Activated CD8-positive, alpha-beta memory T cell treated with anti-CD3 and anti-CD28 coated beads, Interleukin-2, amount 50 U/mL, for 4 hours (primary cell): ENCODE measurements around the gene MFF.
"Not testable (repeated sequence)": the region's sequence is repeated elsewhere in the genome, so short reads cannot be mapped to it uniquely, and the experiment has no call there.

Experiments
- DNase-seq: peaks from one replicate; pipeline ENCODE4 v3.0.0-alpha.2; 2020

MFF gene

DNA sequence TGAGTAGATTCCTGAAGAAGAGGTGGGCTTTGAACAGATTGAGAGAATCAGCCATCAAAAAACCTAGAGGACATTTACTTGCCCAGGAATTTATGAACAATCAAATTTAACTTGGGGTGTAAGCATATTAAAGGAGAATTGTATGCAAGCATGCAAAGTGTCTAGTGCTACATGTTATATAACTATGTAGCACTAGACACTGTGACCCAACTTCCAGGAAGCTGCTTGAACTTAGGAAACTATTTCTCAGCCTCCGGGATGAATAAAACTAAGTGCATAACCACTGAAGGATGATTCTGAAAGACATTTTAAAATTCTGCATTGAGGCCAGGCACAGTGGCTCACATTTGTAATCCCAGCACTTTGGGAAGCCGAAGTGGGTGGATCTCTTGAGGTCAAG, 12.4 kb downstream of the MFF start:
- DNase-seq = no peak

DNA sequence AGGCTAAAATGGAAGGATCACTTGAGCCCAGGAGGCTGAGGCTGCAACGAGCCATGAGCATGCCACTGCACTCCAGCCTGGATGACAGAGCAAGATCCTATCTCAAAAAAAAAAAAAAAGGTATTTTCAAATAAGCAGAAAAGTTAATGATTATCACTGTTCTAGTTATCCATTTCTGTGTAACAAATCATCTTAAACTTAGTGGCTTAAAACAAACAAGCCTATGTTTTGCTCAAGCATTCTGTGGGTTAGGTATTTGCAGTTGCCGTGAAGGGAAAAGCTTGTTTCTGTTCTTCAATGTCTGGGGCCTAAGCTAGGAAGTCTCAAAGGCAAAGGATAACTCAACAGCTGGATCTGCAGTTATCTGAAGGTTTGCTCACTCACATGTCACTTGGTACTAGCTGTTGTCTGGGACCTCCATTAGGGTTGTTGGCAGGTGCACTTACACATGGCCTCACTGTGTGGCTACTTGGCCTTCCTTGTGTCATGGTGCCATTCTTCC, 14.1 kb downstream of the MFF start:
- no peak for DNase-seq

GRCh38 chr2:227340106-227340505, 15.1 kb downstream of the MFF start:
- no peak for DNase-seq

GRCh38 chr2:227341553-227341952, 16.5 kb downstream of the MFF start:
- DNase-seq = no peak

DNA sequence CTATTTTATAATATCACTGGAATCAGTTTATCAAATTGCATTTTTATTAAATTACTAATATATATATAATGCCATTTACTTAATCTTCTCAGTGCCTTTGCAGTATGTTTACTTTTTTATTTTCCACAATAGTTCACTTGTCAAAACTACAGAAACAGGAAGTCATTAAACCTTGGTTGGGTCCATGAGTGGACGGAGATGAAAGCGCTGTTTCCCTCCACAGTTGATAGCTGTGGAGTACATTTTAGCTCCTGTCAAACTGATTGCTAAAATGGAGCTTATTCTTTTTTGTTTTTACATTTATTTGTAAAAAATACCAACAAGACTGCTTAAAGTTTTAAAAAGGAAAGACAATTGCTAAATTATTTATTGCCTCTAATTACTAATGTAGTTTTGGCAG, 19.2 kb downstream of the MFF start:
- no peak for DNase-seq

- DNase-seq = no peak
Observed at GRCh38 chr2:227347117-227347516, 22.1 kb downstream of the MFF start.

GRCh38 chr2:227348324-227348723, 23.3 kb downstream of the MFF start:
- DNase-seq = no peak

GRCh38 chr2:227349989-227350612, 25.1 kb downstream of the MFF start:
- no peak for DNase-seq

GRCh38 chr2:227351639-227352038, 26.6 kb downstream of the MFF start:
- no peak for DNase-seq

DNA sequence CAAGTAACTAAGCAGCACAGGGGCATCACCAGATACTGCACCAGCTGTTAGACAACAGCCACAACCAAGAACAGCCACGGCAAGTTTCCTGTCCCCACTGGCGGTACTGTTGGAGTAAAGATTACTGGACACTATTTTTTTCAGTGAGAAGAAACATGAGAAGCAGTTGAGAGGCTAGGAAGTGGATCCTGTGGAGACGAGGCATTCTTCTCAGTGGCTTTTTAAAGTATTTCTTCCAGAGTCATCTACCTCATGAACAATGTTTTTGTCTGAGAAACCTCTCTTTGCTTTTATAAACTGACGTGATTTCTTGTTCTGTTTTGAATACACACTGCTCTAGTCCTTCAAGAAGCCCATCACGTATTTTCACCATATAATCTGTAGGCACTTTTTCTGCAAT, 35.3 kb downstream of the MFF start:
- no peak for DNase-seq

GRCh38 chr2:227363756-227364155, 38.7 kb downstream of the MFF start:
- no peak for DNase-seq

DNA sequence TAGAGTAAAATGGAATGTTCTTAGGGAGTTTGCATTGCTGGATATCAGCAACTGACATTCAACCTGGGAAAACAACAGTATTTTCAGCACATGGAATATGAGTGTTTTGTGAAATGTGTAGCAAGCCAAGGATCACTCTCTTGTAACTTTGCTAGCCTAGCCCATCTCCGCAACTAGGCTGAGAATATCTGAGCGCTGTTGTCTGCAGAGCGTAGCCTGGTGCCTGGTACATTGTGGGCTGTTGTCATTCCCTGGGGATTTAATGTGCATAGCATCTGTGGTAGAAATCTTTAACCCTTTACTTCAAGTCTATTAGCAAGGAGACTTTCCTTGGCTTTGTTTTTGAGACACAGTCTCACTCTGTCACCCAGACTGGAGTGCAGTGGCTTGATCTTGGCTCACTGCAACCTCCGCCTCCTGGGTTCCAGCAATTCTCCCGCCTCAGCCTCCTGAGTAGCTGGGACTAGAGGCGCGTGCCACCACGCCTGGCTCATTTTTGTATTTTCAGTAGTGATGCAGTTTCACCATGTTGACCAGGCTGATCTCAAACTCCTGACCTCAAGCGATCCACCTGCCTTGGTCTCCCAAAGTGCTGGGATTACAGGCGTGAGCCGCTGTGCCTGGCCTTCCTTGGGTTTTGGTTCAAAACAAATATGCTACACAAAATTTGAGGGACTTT, 39.7 kb downstream of the MFF start:
- not testable (repeated sequence) for DNase-seq

DNA sequence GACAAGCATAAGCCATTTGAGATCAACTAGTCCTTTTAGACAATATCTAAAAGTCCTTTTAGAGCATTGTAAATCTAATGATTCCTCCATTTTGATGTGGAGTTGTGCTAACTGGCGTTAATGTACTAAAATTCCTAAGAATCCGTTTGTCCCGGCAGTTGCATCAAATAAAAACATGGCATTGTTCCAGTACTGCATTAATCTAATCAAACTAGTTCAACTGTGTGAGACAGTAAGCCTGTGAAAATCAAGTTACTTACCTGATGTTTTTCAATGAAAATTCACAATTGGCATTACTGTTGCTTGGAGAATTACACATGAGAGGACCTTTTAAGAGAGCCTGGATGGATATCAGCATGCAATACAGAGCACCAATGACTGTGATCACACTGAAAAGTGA, 40.8 kb downstream of the MFF start:
- no peak for DNase-seq

- DNase-seq = no peak
Observed at GRCh38 chr2:227366769-227367426, 41.8 kb downstream of the MFF start.

DNA sequence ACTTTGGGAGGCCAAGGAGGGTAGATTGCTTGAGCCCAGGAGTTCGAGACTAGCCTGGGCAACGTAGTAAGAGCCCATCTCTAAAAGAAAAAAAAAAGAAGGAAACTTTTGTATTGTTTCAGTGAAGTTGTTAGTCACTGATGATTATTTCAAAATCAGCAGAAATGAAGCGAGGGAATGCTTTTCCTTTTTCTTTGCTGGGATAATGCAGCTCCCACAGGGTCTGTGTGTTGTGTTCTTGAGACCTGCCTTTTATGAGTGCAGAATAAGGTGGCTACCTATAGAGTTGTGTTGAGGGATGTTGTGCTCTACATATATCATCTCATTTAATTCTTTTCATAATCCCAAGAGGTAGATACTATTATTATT, 42.4 kb downstream of the MFF start:
- no peak for DNase-seq

DNA sequence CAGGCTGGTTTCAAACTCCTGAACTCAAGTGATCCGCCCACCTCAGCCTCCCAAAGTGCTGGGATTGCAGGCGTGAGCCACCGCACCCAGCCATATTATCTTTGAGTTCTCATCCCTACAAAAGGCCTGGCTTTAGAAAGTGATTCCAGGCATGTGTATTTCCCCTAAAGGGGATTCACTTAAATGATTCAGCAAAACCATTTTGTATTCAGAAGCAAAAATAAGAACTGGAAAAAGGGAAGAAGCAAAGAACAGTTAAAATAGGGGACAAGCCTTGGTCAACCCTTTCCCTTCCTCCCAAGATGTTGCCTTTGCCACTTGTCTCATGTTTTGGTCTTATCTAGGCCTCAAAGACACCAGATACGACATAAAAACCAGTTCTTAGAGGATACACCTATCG, 43.5 kb downstream of the MFF start:
- no peak for DNase-seq

DNA sequence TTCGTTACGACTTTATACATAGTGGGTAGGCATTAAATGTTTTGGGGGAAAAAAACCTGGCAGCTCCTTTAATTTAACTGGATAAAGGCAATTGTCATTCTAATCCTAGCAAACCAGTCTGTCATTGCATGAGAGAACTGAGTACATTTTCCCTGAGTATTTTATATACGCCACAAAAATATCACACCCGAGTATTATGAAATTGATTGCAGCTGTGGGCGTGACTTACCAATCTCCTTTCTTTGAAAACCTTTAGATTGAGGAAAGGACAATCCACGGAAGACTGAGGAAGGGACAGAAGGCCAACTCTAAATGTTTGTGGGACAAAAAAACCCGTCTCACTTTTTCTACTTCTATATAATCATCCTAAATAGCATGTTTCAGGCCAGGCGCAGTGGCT, 45.0 kb downstream of the MFF start:
- no peak for DNase-seq

- no peak for DNase-seq
Observed at GRCh38 chr2:227370791-227371312, 45.8 kb downstream of the MFF start.

- no peak for DNase-seq
Observed at GRCh38 chr2:227373389-227373788, 48.3 kb downstream of the MFF start.

DNA sequence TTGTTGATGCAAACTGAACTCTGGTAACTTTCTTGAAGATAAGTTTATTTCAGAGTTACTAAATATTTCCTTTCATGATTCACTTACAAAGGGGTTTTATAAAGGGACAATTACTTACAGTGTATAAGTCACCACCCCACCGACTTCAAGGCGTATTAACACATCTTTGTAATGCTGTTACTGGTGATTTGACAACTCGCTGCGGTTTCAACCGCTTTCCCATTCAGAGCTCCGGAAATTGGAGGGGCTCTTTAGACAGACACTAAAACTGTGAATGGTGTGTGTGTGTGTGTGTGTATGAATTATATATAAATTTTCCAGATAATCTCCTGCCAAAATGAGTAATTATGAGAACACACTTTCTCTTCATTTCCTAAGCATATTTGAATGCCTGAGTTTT, 49.1 kb downstream of the MFF start:
- no peak for DNase-seq

GRCh38 chr2:227376656-227377396, 51.8 kb downstream of the MFF start:
- no peak for DNase-seq

DNA sequence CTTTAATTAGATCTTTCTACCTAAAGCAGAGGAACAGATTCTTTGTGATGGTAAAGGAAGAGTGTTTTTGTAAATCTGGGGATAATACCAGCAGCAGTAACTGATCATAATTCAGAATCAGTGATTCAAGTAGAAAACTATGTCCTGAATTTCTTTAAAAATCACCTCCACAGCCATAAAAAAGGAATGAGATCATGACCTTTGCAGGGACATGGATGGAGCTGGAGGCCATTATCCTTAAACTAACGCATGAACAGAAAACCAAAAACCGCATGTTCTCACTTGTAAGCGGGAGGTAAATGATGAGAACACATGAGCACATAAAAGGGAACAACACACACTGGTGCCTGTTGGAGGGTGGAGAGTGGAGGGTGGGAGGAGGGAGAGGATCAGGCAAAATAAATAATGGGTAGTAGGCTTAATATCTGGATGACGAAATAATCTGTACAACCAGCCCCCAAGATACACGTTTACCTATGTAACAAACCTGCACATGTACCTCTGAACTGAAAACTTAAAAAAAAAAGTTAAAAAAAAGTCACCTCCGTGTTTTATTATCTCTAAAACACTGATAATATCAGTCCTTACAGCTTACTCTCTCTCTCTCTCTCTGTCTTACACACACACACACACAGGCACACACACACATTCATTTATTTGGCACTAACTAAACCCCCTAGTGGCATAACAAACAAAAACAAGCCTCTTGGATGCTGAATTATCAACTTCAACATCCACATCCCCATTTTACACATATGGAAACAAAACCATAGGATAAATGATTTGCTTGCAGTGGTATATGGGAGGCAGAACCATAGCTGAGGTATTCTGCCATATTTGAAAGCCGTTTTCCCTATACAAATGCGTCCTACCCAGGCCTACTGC, 52.7 kb downstream of the MFF start:
- no peak for DNase-seq
